Neural cell (in vitro differentiated cells): ENCODE results near the gene PPP1R15B. TPM values are rescaled to one million over a fixed set of nuclear protein-coding genes. Genes with fewer than 3 reads are reported as not detected.

Experiments
- H2AFZ ChIP-seq: fragments of 200-600, 300-800 bp; sonication (generic), shearing (Covaris generic); 2 replicates; pipeline ENCODE4 v1.6.0; 2014; ENCODE audit warnings: low read depth, mild to moderate bottlenecking, antibody characterized with exemption, low read length, moderate library complexity
- H3F3A ChIP-seq: fragments of 200-600 bp; shearing (Covaris generic); 2 replicates; pipeline ENCODE4 v1.6.1; 2016; ENCODE audit warnings: mild to moderate bottlenecking, moderate library complexity, mixed read lengths, antibody characterized with exemption, low read length; ENCODE audit not compliant: insufficient read depth, poor library complexity, severe bottlenecking
- H3K27ac ChIP-seq: fragments of 200-600, 300-800 bp; sonication (generic), shearing (Covaris generic); 2 replicates; pipeline ENCODE4 v1.5.1; 2014; ENCODE audit warnings: mild to moderate bottlenecking, low read length, moderate library complexity
- H3K27me3 ChIP-seq: fragments of 300-800, 200-600 bp; sonication (generic), shearing (Covaris generic); 2 replicates; pipeline ENCODE4 v1.6.0; 2014; ENCODE audit warnings: mild to moderate bottlenecking, low read depth, low read length, moderate library complexity; ENCODE audit not compliant: insufficient read depth
- H3K36me3 ChIP-seq: fragments of 300-800, 200-600 bp; sonication (generic), shearing (Covaris generic); 2 replicates; pipeline ENCODE4 v1.5.1; 2014; ENCODE audit warnings: mild to moderate bottlenecking, antibody characterized with exemption, low read length, moderate library complexity; ENCODE audit not compliant: insufficient read depth
- H3K4me2 ChIP-seq: fragments of 300-800, 200-600 bp; sonication (generic), shearing (Covaris generic); 2 replicates; pipeline ENCODE4 v1.6.0; 2014; ENCODE audit warnings: mild to moderate bottlenecking, low read length
- H3K4me3 ChIP-seq: fragments of 300-800, 200-600 bp; sonication (generic), shearing (Covaris generic); 2 replicates; pipeline ENCODE4 v1.5.1; 2014; ENCODE audit warnings: mild to moderate bottlenecking, low read length, moderate library complexity
- H3K79me2 ChIP-seq: fragments of 200-600 bp; shearing (Covaris generic); replicated peaks from 2 replicates; pipeline ENCODE4 v1.6.0; 2014; ENCODE audit warnings: mild to moderate bottlenecking, low read length, moderate library complexity; ENCODE audit not compliant: insufficient read depth
- H3K9ac ChIP-seq: fragments of 300-800, 200-600 bp; sonication (generic), shearing (Covaris generic); 2 replicates; pipeline ENCODE4 v1.6.1; 2016; ENCODE audit warnings: mild to moderate bottlenecking, low read length, mixed read lengths
- H3K9me2 ChIP-seq: fragments of 200-600 bp; shearing (Covaris generic); 2 replicates; pipeline ENCODE4 v1.6.1; 2016; ENCODE audit warnings: mild to moderate bottlenecking, low read length, mixed read lengths; ENCODE audit not compliant: insufficient read depth
- H3K9me3 ChIP-seq: fragments of 200-600, 300-800 bp; sonication (generic), shearing (Covaris generic); 2 replicates; pipeline ENCODE4 v1.6.1; 2016; ENCODE audit warnings: mild to moderate bottlenecking, mixed run types, low read length, moderate library complexity, mixed read lengths
- H4K20me1 ChIP-seq: fragments of 200-600 bp; shearing (Covaris generic); 2 replicates; pipeline ENCODE4 v1.6.1; 2016; ENCODE audit warnings: mild to moderate bottlenecking, mixed run types; ENCODE audit not compliant: insufficient read depth
- CTCF ChIP-seq: fragments of 450-650 bp; IDR thresholded peaks from 2 replicates; pipeline ENCODE4 v1.5.1; 2014; ENCODE audit warnings: antibody characterized with exemption, mild to moderate bottlenecking, moderate library complexity; ENCODE audit not compliant: poor library complexity, severe bottlenecking
- EP300 ChIP-seq: fragments of 450-650 bp; conservative IDR thresholded peaks from 2 replicates; pipeline ENCODE4 v1.6.1; 2014; ENCODE audit warnings: antibody characterized with exemption, mild to moderate bottlenecking, moderate library complexity; ENCODE audit not compliant: poor library complexity, severe bottlenecking
- EZH2 ChIP-seq: fragments of 200-600, 300-800 bp; shearing (Covaris generic), sonication (generic); IDR thresholded peaks from 2 replicates; pipeline ENCODE4 v1.6.1; 2014; ENCODE audit warnings: antibody characterized with exemption, low read length, borderline replicate concordance, mild to moderate bottlenecking; ENCODE audit not compliant: insufficient read depth, poor library complexity, severe bottlenecking
- MXI1 ChIP-seq: fragments of 450-650 bp; conservative IDR thresholded peaks from 2 replicates; pipeline ENCODE4 v1.6.1; 2014; ENCODE audit warnings: antibody characterized with exemption, mild to moderate bottlenecking; ENCODE audit not compliant: poor library complexity, severe bottlenecking
- POLR2AphosphoS5 ChIP-seq: IDR thresholded peaks from 2 replicates; pipeline ENCODE4 v1.6.1; 2012
- RAD21 ChIP-seq: fragments of 450-650 bp; conservative IDR thresholded peaks from 2 replicates; pipeline ENCODE4 v1.6.1; 2014; ENCODE audit warnings: antibody characterized with exemption, mild to moderate bottlenecking, moderate library complexity
- REST ChIP-seq: IDR thresholded peaks from 2 replicates; pipeline ENCODE4 v1.6.1; 2012; ENCODE audit warnings: borderline replicate concordance
- SMC3 ChIP-seq: fragments of 450-650 bp; conservative IDR thresholded peaks from 2 replicates; pipeline ENCODE4 v1.6.1; 2014; ENCODE audit warnings: antibody characterized with exemption, mild to moderate bottlenecking, moderate library complexity; ENCODE audit not compliant: poor library complexity
- TAF1 ChIP-seq: IDR thresholded peaks from 2 replicates; pipeline ENCODE4 v1.6.1; 2012; ENCODE audit warnings: low read depth
- polyA plus RNA-seq: library from polyadenylated mRNA; depleted of rRNA; stranded (reverse); fragments of >200 nt; gene quantifications from 2 replicates; pipeline ENCODE4 v1.2.3, GENCODE V29; 2014

PPP1R15B gene
- polyA plus RNA-seq, 1 donor from 2014 or later: 30.1 TPM

- no peak overlapping the region for H3K27ac ChIP-seq
Measured at GRCh38 chr1:204368996-204369726, 42.5 kb downstream of the PPP1R15B start.

GRCh38 chr1:204367956-204368355 lies 43.7 kb downstream of the PPP1R15B start:
- Histone ChIP-seq H4K20me1 (no peaks in the 10 kb centered on the region), H2AFZ (no peak overlapping the region), H3K4me3 (no peak overlapping the region), H3K79me2 (no peaks in the 10 kb centered on the region), H3K27me3 (peaks cover 40% of the 10 kb centered on the region), H3K36me3 (no peaks in the 10 kb centered on the region), H3K4me2 (no peak overlapping the region), H3F3A (no peaks in the 10 kb centered on the region), H3K9ac (no peak overlapping the region), H3K27ac (no peak overlapping the region), H3K9me2 (no peaks in the 10 kb centered on the region), H3K9me3 (no peaks in the 10 kb centered on the region)
- no peak for TF ChIP-seq RAD21
- no peak for TF ChIP-seq REST
- TF ChIP-seq EZH2: no peak
- TF ChIP-seq SMC3: no peak
- no peak for TF ChIP-seq MXI1
- no peak for TF ChIP-seq EP300
- no peak for TF ChIP-seq TAF1
- no peak for TF ChIP-seq CTCF
- no peak for TF ChIP-seq POLR2AphosphoS5

More at GRCh38 chr1:204368996-204369726, 42.5 kb downstream of the PPP1R15B start:
- no peaks in the 10 kb centered on the region for H3K9me3 ChIP-seq
- no peak overlapping the region for H3K4me2 ChIP-seq
- no peaks in the 10 kb centered on the region for H3K36me3 ChIP-seq
- H3K4me3 ChIP-seq: no peak overlapping the region
- H3K9me2 ChIP-seq: no peaks in the 10 kb centered on the region
- no peaks in the 10 kb centered on the region for H4K20me1 ChIP-seq
- H2AFZ ChIP-seq: no peak overlapping the region
- no peak for TF ChIP-seq EZH2
- no peak for TF ChIP-seq TAF1
- no peak for TF ChIP-seq CTCF
- no peak for TF ChIP-seq RAD21
- H3K9ac ChIP-seq: no peak overlapping the region
- H3K79me2 ChIP-seq: no peaks in the 10 kb centered on the region
- peaks cover 48% of the 10 kb centered on the region for H3K27me3 ChIP-seq
- H3F3A ChIP-seq: no peaks in the 10 kb centered on the region
